Natural killer cell (primary cell): ENCODE results near the gene CASP8. TPM values are rescaled to one million over a fixed set of nuclear protein-coding genes. Genes with fewer than 3 reads are reported as not detected.
A peak's percentile ranks its signal among the peaks of the same experiment; 100 is the strongest.

Experiments used
- ATAC-seq, 3 donors: fragments of 150-1000 bp in 2 of 3; fragments of 200-7000 bp in 1 of 3; cut with Tn5 transposase; 1 replicate in 1 of 3; 2 replicates in 2 of 3; pipeline ENCODE4 v1.10.0; 2021; ENCODE audit warnings: mild to moderate bottlenecking in 2 of 3, moderate library complexity in 2 of 3
- DNase-seq, 2 donors: peaks; one replicate each; pipeline versions ENCODE4 v3.0.0 to v3.0.0-alpha.2; 2013 to 2021; ENCODE audit warnings: mixed read lengths in 1 of 2
- H3K27ac ChIP-seq: one replicate; pipeline ENCODE4 v1.5.1; 2013; ENCODE audit warnings: mild to moderate bottlenecking, low read length
- H3K27me3 ChIP-seq: one replicate; pipeline ENCODE4 v1.6.1; 2013; ENCODE audit warnings: low read length; ENCODE audit not compliant: control insufficient read depth, insufficient read depth
- H3K36me3 ChIP-seq: one replicate; pipeline ENCODE4 v1.6.1; 2013; ENCODE audit warnings: low read length; ENCODE audit not compliant: control insufficient read depth, insufficient read depth
- H3K4me1 ChIP-seq: one replicate; pipeline ENCODE4 v1.6.1; 2013; ENCODE audit warnings: low read length; ENCODE audit not compliant: control insufficient read depth, insufficient read depth
- H3K4me3 ChIP-seq: one replicate; pipeline ENCODE4 v1.5.1; 2013; ENCODE audit warnings: low read length
- H3K9me3 ChIP-seq: one replicate; pipeline ENCODE4 v1.6.1; 2013; ENCODE audit warnings: low read length; ENCODE audit not compliant: control insufficient read depth, insufficient read depth
- H3K27ac Mint-ChIP-seq, 2 donors: one replicate each; pipeline ENCODE4 v1.8.0; 2022; ENCODE audit warnings: mild to moderate bottlenecking in 2 of 2, mixed read lengths in 2 of 2, moderate library complexity in 1 of 2
- H3K27me3 Mint-ChIP-seq, 2 donors: one replicate each; pipeline ENCODE4 v1.8.0; 2022; ENCODE audit warnings: low read depth in 2 of 2, mixed read lengths in 2 of 2
- H3K36me3 Mint-ChIP-seq: one replicate; pipeline ENCODE4 v1.8.0; 2022; ENCODE audit warnings: mixed read lengths
- H3K4me1 Mint-ChIP-seq, 2 donors: one replicate each; pipeline ENCODE4 v1.8.0; 2022; ENCODE audit warnings: mixed read lengths in 2 of 2
- H3K4me3 Mint-ChIP-seq: one replicate; pipeline ENCODE4 v1.8.0; 2022; ENCODE audit warnings: mild to moderate bottlenecking, moderate library complexity, mixed read lengths
- H3K9me3 Mint-ChIP-seq, 2 donors: one replicate each; pipeline ENCODE4 v1.8.0; 2022; ENCODE audit warnings: mixed read lengths in 2 of 2
- CTCF ChIP-seq: fragments of 200-600 bp; IDR thresholded peaks from one replicate; pipeline ENCODE4 v1.8.0; 2022; ENCODE audit warnings: antibody characterized with exemption
- WGBS: methylation state at CpG from one replicate; pipeline ENCODE4 v1.1.7; 2013; ENCODE audit warnings: missing lambda C conversion rate; ENCODE audit not compliant: insufficient coverage; 5-methylcytosine and 5-hydroxymethylcytosine counted together
- intact Hi-C: fragments of 100-400 bp; cut with micrococcal nuclease; formaldehyde crosslinking; loops from one replicate; pipeline ENCODE4 v1.14.2; 2022
- total RNA-seq, 4 donors: library from RNA; stranded (reverse); fragments of 120-200 nt in 1 of 4; gene quantifications; one replicate each; pipeline versions ENCODE4 v1.2.3 to v1.2.4, GENCODE V29; 2013 to 2022

Gene CASP8
- total RNA-seq, 3 donors from 2014 or later (not counting 1 experiment from before 2014, with no cell fraction given) = 218 to 404 (median 347) TPM

- Histone ChIP-seq H3K4me3 (peak overlapping the region; percentile 42), H3K27me3 (no peaks in the 10 kb centered on the region), H3K36me3 (no peaks in the 10 kb centered on the region), H3K4me1 (peaks cover 76% of the 10 kb centered on the region), H3K9me3 (no peaks in the 10 kb centered on the region), H3K27ac (peak overlapping the region; percentile 98)
- DNase-seq (peak; percentile 41 to 82), ATAC-seq (peak; percentile 24 to 50 (median 24))
- H3K4me1 Mint-ChIP-seq = peaks cover 67 to 77% of the 10 kb centered on the region in 2 donors
- H3K27ac Mint-ChIP-seq = peak overlapping the region; percentile 100
- no peaks in the 10 kb centered on the region for H3K9me3 Mint-ChIP-seq
- no peak for TF ChIP-seq CTCF
- peak overlapping the region; percentile 94 for H3K4me3 Mint-ChIP-seq
- no peaks in the 10 kb centered on the region for H3K27me3 Mint-ChIP-seq
- intact Hi-C loops = loop anchor here (5.0 kb wide), 1 partner anchor 370 kb away; the partner anchor contains the start of genes NIF3L1 and PPIL3
- WGBS = under 1% methylated on average over 10 of the region's 12 CpGs
- H3K36me3 Mint-ChIP-seq = no peaks in the 10 kb centered on the region
Measured at GRCh38 chr2:201257381-201257955, 2.9 kb upstream of the CASP8 start.

GRCh38 chr2:201257956-201258665, 2.2 kb upstream of the CASP8 start:
- peaks cover 71% of the 10 kb centered on the region for H3K4me1 ChIP-seq
- Mint-ChIP-seq H3K27me3 (no peaks in the 10 kb centered on the region), H3K9me3 (no peaks in the 10 kb centered on the region), H3K36me3 (no peaks in the 10 kb centered on the region), H3K4me1 (peaks cover 66 to 77% of the 10 kb centered on the region in 2 donors), H3K4me3 (peak overlapping the region; percentile 94), H3K27ac (peak overlapping the region; percentile 100)
- H3K9me3 ChIP-seq = no peaks in the 10 kb centered on the region
- peak; percentile 75 to 97 for DNase-seq
- no peaks in the 10 kb centered on the region for H3K36me3 ChIP-seq
- TF ChIP-seq CTCF = no peak
- ATAC-seq = peak; percentile 53 to 83 (median 73)
- intact Hi-C loops = loop anchor here (1.0 to 5.0 kb wide), 3 partner anchors 22 to 371 kb away; partner anchors contain the start of genes NIF3L1 and PPIL3
- peak overlapping the region; percentile 42 for H3K4me3 ChIP-seq
- peak overlapping the region; percentile 98 for H3K27ac ChIP-seq
- WGBS = under 1% methylated on average over 10 of the region's 10 CpGs
- H3K27me3 ChIP-seq = no peaks in the 10 kb centered on the region

- no peak for TF ChIP-seq CTCF
- intact Hi-C loops = loop anchor here (1.0 to 5.0 kb wide), 3 partner anchors 23 to 372 kb away; partner anchors contain the start of genes NIF3L1 and PPIL3
- Histone ChIP-seq H3K27ac (peak overlapping the region; percentile 98), H3K4me1 (peaks cover 64% of the 10 kb centered on the region), H3K27me3 (no peaks in the 10 kb centered on the region), H3K4me3 (peak overlapping the region; percentile 42), H3K9me3 (no peaks in the 10 kb centered on the region), H3K36me3 (no peaks in the 10 kb centered on the region)
- Mint-ChIP-seq H3K9me3 (no peaks in the 10 kb centered on the region), H3K4me1 (peaks cover 69 to 81% of the 10 kb centered on the region in 2 donors), H3K27me3 (no peaks in the 10 kb centered on the region), H3K36me3 (no peaks in the 10 kb centered on the region), H3K27ac (peak overlapping the region; percentile 100), H3K4me3 (peak overlapping the region; percentile 94)
- WGBS = 22% methylated on average over 10 of the region's 15 CpGs
- DNase-seq = no peak
- ATAC-seq = peak in 2 of 3 donors; percentile 3 to 21
Measured at GRCh38 chr2:201258666-201259615, 1.4 kb upstream of the CASP8 start.
